ENCODE data around the gene GPC2. TPM values are rescaled to one million over a fixed set of nuclear protein-coding genes. Genes with fewer than 3 reads are reported as not detected.
"Not testable (repeated sequence)": the region's sequence is repeated elsewhere in the genome, so short reads cannot be mapped to it uniquely, and the experiment has no call there.

Gene GPC2
- total and polyA plus RNA-seq, 7 donors: 0.41 to 5.3 (median 0.71) TPM; not detected in 2

- Histone ChIP-seq H3K27me3 (no peaks in the 10 kb centered on the region), H3K4me1 (peaks cover 0 to 18% (median 16%) of the 10 kb centered on the region in 4 donors), H3K4me3 (peak overlapping the region; percentile 20 to 96 (median 84)), H3K36me3 (peaks cover 0 to 12% (median under 1%) of the 10 kb centered on the region in 4 donors), H3K9me3 (no peaks in the 10 kb centered on the region), H3K27ac (peak overlapping the region; percentile 76 to 92 (median 87))
- DNase-seq: no peak
- WGBS, 2 donors: 10 to 18% methylated on average over 14 of the region's 14 CpGs
- no peak for TF ChIP-seq POLR2AphosphoS5 (IDR thresholded peaks at IDR 0.05)
- no peak for TF ChIP-seq EP300 (IDR thresholded peaks at IDR 0.05)
- TF ChIP-seq POLR2A (IDR thresholded peaks at IDR 0.05): no peak
- TF ChIP-seq CTCF (IDR thresholded peaks at IDR 0.05): no peak
- intact Hi-C loops (cut with DNase I): no loop called here
Measured at GRCh38 chr7:100148225-100148558, 29.0 kb downstream of the GPC2 start.

GRCh38 chr7:100147278-100147677 is 29.9 kb downstream of the GPC2 start:
- Histone ChIP-seq H3K36me3 (peaks cover 0 to 11% (median 0%) of the 10 kb centered on the region in 4 donors), H3K27me3 (no peaks in the 10 kb centered on the region), H3K4me1 (peaks cover 0 to 18% (median 16%) of the 10 kb centered on the region in 4 donors), H3K27ac (no peak overlapping the region), H3K4me3 (no peak overlapping the region), H3K9me3 (no peaks in the 10 kb centered on the region)
- 91 to 98% methylated on average over 2 of the region's 2 CpGs for WGBS, 2 donors
- intact Hi-C loops (cut with DNase I): no loop called here
- TF ChIP-seq CTCF (IDR thresholded peaks at IDR 0.05) (no peak), EP300 (IDR thresholded peaks at IDR 0.05) (no peak), POLR2AphosphoS5 (IDR thresholded peaks at IDR 0.05) (no peak), POLR2A (IDR thresholded peaks at IDR 0.05) (no peak)
- no peak for DNase-seq

GRCh38 chr7:100146350-100146749 is 30.8 kb downstream of the GPC2 start:
- H3K27ac ChIP-seq; DNase-seq; intact Hi-C loops (cut with DNase I); H3K27me3 ChIP-seq; H3K36me3 ChIP-seq; H3K4me3 ChIP-seq; H3K9me3 ChIP-seq: not testable (repeated sequence)
- peaks cover 0 to 18% (median 16%) of the 10 kb centered on the region in 4 donors for H3K4me1 ChIP-seq
- WGBS, 2 donors: 94% methylated on average over 4 of the region's 4 CpGs

GRCh38 chr7:100142461-100142860 is 34.7 kb downstream of the GPC2 start:
- WGBS, 2 donors: 95 to 98% methylated on average over 3 of the region's 3 CpGs
- H3K36me3 ChIP-seq: no peaks in the 10 kb centered on the region
- H3K9me3 ChIP-seq: no peaks in the 10 kb centered on the region
- intact Hi-C loops (cut with DNase I): no loop called here
- H3K4me1 ChIP-seq: no peaks in the 10 kb centered on the region
- H3K4me3 ChIP-seq: no peak overlapping the region
- no peaks in the 10 kb centered on the region for H3K27me3 ChIP-seq
- no peak for TF ChIP-seq EP300 (IDR thresholded peaks at IDR 0.05)
- TF ChIP-seq POLR2AphosphoS5 (IDR thresholded peaks at IDR 0.05): no peak
- no peak for TF ChIP-seq POLR2A (IDR thresholded peaks at IDR 0.05)
- TF ChIP-seq CTCF (IDR thresholded peaks at IDR 0.05): no peak
- DNase-seq: no peak
- no peak overlapping the region for H3K27ac ChIP-seq

- intact Hi-C loops (cut with DNase I): no loop called here
- H3K27ac ChIP-seq: no peak overlapping the region
- WGBS, 2 donors: 16 to 55% methylated on average over 3 of the region's 3 CpGs
Measured at GRCh38 chr7:100141555-100141949, 35.6 kb downstream of the GPC2 start.

More at GRCh38 chr7:100141555-100141949, 35.6 kb downstream of the GPC2 start:
- DNase-seq: no peak
- TF ChIP-seq EP300 (IDR thresholded peaks at IDR 0.05) (no peak), POLR2A (IDR thresholded peaks at IDR 0.05) (no peak), POLR2AphosphoS5 (IDR thresholded peaks at IDR 0.05) (no peak), CTCF (IDR thresholded peaks at IDR 0.05) (no peak)
- Histone ChIP-seq H3K4me1 (no peaks in the 10 kb centered on the region), H3K9me3 (no peaks in the 10 kb centered on the region), H3K4me3 (no peak overlapping the region), H3K36me3 (no peaks in the 10 kb centered on the region), H3K27me3 (no peaks in the 10 kb centered on the region)
